22Rv1 (cell line): Measurements from ENCODE around the gene FOXO1.

Experiments used
- CTCF ChIP-seq: fragments of 450-650 bp; IDR thresholded peaks from 2 replicates; pipeline ENCODE4 v1.5.1; 2017; ENCODE audit warnings: mild to moderate bottlenecking
- ZFX ChIP-seq: fragments of 450-650 bp; IDR thresholded peaks from 2 replicates; pipeline ENCODE4 v1.6.1; 2017; ENCODE audit warnings: antibody characterized with exemption, borderline replicate concordance

- TF ChIP-seq CTCF: no peak
- no peak for TF ChIP-seq ZFX
These were observed 7.0 kb upstream of the FOXO1 start for GRCh38 chr13:40673414-40673813.
